HG02678 (cell line): ENCODE data around the gene DDR1.
"Not testable (repeated sequence)": the region's sequence is repeated elsewhere in the genome, so short reads cannot be mapped to it uniquely, and the experiment has no call there.

Source experiments
- ATAC-seq: cut with Tn5 transposase; IDR thresholded peaks from one replicate; pipeline ENCODE4 v1.9.1; 2021; ENCODE audit warnings: mild to moderate bottlenecking, moderate library complexity; ENCODE audit not compliant: unreplicated experiment

The DDR1 gene

GRCh38 chr6:30914076-30914853 is 29.9 kb downstream of the DDR1 start, which contains the start of gene VARS2:
TSS of gene VARS2 (plus strand) at chr6:30914238. CDS start at chr6:30914837, 599 bp downstream.
- ATAC-seq: peak; percentile 91

DNA sequence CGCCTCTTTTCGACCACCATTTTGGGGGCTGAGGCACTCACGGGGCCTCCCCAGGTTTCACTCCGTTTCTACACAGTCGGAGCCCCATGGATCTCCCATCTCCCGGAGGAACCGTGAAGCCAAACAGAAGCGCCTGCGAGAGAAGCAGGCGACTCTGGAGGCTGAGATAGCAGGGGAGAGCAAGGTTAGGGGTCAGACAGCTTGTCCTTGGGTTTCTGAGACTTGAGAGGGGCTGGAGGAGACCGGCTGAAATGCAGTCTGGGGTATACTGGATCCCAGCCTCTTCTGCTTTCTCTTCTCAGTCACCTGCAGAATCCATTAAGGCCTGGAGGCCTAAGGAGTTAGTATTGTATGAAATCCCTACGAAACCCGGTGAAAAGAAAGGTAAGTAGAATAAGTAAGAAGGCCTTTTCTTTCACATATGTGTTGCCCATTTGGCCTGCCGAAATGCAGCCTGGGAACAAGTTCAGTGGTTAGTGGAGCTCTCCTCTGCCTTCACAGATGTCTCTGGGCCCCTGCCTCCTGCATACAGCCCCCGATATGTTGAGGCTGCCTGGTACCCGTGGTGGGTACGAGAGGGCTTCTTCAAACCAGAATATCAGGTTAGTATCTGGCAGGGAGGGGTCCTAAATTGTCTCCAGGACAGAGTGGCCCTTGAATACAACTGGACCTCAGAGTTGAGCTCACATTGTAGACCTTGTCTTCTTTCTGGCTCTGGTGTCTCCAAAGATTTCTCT is 30.7 kb downstream of the DDR1 start:
- ATAC-seq: no peak

DNA sequence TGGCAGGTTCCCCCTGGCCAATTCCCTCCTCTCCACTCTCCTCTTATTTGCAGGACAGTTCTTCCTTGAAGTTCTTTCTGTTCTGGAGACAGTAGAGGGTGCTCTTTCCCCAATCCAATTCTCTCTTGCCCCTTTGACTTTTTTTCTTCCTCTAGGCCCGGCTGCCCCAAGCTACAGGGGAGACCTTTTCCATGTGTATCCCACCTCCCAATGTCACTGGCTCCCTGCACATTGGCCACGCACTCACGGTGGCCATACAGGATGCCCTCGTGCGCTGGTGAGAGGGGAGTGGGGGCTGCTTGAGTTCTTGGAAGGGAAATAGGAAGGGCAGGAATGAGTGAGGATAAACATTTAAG is 31.2 kb downstream of the DDR1 start:
- ATAC-seq: no peak

DNA sequence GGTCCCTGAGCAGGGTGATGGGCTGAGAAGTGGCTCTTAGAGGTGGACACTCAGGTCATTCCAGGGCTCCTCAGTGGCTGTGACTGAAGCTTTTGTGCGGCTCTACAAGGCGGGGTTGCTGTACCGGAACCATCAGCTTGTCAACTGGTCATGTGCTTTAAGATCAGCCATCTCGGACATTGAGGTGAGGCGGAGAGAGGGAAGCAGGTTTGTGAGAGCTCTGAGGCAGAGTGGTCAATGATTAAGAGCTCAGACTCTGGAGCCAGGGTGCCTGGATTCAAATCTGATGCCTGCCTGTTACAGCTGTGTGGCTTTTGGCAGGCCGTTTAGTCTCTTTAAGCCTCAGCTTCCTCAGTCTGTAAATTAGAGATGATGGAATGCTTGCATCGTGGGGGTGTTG is 32.7 kb downstream of the DDR1 start:
- ATAC-seq: no peak

DNA sequence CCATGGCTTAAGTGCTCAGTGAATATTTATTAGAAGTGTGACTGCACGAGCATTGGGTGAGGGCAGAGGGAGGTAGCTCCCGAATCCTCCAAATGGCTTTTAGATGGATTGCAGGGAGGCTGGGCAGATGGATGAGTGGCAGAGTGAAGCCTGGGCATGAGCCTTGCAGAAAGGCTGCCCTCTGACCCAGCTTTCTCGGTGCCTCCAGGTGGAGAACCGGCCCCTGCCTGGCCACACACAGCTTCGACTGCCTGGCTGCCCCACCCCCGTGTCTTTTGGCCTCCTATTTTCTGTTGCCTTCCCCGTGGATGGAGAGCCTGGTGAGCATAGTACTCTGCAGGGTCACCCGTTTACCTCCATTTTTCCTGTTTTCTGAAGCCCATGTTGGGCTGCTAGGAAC is 33.2 kb downstream of the DDR1 start:
- ATAC-seq: no peak

- no peak for ATAC-seq
Observed at GRCh38 chr6:30918670-30919069, 34.4 kb downstream of the DDR1 start.

DNA sequence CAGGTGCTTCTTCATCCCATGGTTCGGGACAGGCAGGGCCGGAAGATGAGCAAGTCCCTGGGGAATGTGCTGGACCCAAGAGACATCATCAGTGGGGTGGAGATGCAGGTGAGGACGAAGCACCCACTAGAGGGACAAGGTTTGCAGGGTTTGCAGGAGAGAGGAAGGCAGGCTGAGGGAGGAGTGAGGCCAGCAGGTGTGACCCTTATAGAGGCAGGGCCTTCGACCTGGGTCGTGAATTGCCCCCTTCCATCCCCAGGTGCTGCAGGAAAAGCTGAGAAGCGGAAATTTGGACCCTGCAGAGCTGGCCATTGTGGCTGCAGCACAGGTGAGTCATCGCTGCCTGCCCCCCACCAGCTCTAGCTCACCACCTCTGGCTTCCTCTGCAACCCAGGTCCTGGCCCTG is 38.1 kb downstream of the DDR1 start:
- ATAC-seq: no peak

GRCh38 chr6:30924040-30924627 is 39.8 kb downstream of the DDR1 start:
- ATAC-seq: not testable (repeated sequence)

DNA sequence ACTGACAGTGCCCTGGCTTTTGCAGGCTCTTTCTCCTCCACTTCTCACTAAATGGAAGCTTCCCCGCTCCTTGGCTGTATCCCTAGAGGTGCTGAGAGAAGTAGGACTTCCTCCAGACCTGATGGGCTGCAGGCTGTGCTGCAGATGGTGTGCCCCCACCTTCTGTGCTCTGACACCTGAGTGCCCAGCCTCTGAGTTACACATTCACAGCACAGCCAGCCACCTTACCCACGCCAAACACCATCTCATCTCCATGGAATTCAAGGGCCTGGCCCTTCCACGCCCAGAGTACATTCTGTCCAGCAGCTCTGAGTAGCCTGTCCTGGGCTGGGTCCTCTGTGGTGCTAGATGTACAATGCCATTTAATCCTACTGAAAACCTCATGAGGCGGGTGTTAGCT is 42.3 kb downstream of the DDR1 start:
- no peak for ATAC-seq

DNA sequence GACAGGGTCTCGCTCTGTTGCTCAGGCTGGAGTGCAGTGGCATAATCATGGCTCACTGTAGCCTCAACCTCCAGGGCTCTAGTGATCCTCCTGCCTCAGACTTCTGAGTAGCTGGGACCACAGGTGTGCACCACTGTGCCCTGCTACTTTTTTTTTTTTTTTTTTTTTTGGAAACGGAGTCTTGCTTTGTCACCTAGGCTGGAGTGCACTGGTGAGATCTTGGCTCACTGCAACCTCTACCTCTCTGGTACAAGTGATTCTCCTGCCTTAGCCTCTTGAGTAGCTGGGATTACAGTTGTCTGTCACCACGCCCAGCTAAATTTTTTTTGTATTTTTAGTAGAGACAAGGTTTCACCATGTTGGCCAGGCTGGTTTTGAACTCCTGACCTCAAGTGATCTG is 42.8 kb downstream of the DDR1 start:
- not testable (repeated sequence) for ATAC-seq

- ATAC-seq: no peak
Observed at GRCh38 chr6:30928677-30929076, 44.4 kb downstream of the DDR1 start.

- no peak for ATAC-seq
Observed at GRCh38 chr6:30930506-30930905, 46.2 kb downstream of the DDR1 start.

DNA sequence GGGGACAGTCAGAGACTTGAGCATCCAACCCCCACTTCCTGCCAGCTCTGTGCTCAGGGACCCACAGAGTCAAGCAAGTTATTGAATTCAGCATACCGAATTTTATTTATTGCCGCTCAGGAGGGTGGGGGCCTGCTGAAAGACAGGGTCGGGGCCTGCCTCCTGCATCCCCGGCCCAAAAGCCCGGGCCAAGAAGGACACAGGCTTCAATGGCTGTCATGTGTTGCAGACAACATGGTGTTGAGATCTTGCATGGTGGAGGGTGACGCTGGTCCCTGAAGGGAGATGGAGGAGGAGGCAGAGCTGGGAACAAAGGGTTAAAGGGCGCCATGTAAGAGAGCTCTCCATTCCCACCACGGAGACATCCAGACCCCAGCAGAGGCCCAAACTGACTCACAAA is 47.0 kb downstream of the DDR1 start:
- ATAC-seq: no peak

DNA sequence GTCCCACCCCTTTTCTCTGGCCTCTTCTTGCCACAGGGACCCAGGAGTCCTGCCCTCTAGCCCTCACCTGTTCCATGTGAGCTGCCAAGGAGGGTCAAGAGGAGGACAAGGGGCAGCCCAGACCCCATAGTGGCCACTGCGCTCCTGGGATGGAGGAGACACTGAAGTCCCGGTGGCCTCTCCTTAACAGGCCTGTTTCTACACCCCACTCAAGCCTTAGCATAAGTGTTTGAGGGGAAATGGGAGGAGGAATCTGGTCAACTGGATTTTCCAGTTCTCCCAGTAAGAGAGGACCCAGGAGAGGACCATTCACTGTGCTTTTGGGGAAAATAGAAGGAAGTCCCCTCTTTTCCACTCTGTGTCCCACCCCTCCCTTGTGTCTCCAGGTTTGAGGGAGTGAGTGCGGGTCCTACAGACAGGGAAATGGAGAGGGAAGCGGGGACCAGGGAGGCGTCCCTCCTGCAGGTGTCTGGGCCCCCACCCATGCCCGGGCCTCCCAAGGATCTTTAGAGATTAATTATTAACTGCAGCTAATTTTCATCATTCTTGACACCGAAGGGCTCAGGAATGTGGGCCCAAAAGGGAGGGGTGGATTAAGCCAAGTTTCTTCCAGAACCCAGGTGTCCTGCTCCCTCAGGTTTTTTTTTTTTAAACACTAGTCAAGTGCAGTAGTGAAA is 47.8 kb downstream of the DDR1 start, which contains the start of gene SFTA2:
Gene SFTA2, minus strand, starts transcription at position 202 of the 677 bp plus-strand sequence. Its CDS starts 74 bp downstream, at position 128.
- ATAC-seq: no peak

GRCh38 chr6:30932665-30933365 is 48.5 kb downstream of the DDR1 start:
- no peak for ATAC-seq

DNA sequence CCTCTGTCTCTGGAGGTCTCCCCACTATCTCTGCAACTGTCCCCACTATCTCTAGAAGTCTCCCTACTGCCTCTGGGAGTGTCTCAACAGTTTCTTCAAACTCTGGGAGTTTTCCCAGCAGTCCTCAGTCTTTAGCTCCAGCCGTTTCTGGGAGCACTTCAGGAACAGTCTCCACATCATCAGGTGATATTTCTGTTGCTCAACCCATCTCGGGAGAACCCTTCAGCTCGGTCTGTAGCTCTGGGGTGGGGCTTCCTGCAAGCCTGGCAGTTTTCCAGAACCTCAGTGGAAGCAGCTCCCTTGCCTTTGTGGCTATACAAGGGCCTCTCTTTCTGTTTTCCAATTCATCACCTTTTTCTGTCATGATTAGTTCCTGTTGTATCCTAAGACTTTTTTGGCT is 50.7 kb downstream of the DDR1 start:
- ATAC-seq: no peak

GRCh38 chr6:30937265-30937664 is 52.9 kb downstream of the DDR1 start:
- ATAC-seq: no peak

- ATAC-seq: no peak
Observed at GRCh38 chr6:30938730-30939129, 54.4 kb downstream of the DDR1 start.

DNA sequence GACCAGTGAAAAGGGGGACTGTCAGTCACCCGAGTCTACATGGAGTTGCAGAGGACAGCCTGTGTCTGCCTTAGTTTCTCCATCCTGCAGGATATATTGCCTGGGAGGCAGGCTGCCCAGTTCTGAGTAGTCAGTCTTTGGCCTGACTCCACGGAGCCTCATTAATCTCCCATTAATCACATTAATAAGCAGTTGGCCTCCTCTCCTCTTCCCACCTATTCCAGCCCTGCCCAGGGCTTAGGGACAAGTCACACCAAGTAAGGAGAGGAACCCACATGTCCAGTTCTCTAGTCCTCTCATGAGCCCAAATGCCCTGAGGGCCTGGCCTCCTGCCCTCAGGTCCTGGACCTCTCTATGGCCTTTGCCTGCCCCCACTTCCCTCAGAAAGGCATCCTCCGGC is 55.2 kb downstream of the DDR1 start:
- no peak for ATAC-seq

DNA sequence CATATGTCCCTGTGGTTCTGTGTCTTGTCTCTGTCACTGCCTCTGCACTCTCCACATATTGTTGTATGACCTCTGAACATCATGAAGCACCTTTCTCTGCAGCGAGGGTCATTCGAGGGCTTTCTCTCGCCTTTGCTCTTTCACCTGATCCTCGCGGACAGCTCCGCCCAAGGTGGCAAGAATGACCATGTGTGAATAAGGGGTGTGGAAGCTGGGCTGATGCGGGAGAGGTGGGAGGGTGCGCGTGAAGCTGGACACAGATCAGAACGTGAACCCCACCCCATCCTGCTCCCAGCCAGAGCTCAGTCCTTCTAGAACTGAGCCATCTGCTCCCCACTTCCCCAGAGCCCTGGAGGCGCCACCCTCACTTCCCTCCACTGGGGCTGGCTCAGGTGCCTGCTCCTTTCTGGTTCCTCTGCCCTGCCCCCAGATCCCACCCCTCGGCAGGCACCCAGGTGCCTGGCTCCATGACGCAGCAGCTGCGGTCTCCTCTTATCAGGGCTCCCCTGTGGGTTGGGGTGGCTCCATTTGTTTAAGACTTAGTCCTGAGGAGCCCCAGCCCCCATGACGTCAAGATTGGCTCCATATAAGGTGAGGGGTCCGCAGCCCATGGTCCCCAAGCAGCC is 56.2 kb downstream of the DDR1 start, which contains the start of gene MUCL3:
Gene MUCL3, plus strand, starts transcription at position 613 of the 626 bp plus-strand sequence. CDS start 27 bp downstream, outside the sequence.
- ATAC-seq: no peak
